Hepatocyte (in vitro differentiated cells): ENCODE data around the gene XYLT1. TPM values are rescaled to one million over a fixed set of nuclear protein-coding genes. Genes with fewer than 3 reads are reported as not detected.

Experiments used
- DNase-seq: peaks from one replicate; pipeline ENCODE4 v3.0.0-alpha.2; 2016; ENCODE audit warnings: low spot score
- H2AFZ ChIP-seq: fragments of 200-600 bp; sonication (generic); 2 replicates; pipeline ENCODE4 v1.6.0; 2016; ENCODE audit warnings: antibody characterized with exemption, mild to moderate bottlenecking
- H3K27ac ChIP-seq: fragments of 200-600 bp; sonication (generic); 2 replicates; pipeline ENCODE4 v1.5.1; 2016; ENCODE audit warnings: mild to moderate bottlenecking
- H3K27me3 ChIP-seq: fragments of 200-600 bp; sonication (generic); 2 replicates; pipeline ENCODE4 v1.6.1; 2016
- H3K36me3 ChIP-seq: fragments of 200-600 bp; sonication (generic); replicated peaks from 2 replicates; pipeline ENCODE4 v1.5.1; 2016; ENCODE audit warnings: low read depth; ENCODE audit not compliant: insufficient read depth
- H3K4me1 ChIP-seq: fragments of 200-600 bp; sonication (generic); 2 replicates; pipeline ENCODE4 v1.5.1; 2016; ENCODE audit warnings: mild to moderate bottlenecking, moderate library complexity; ENCODE audit not compliant: insufficient read depth
- H3K4me2 ChIP-seq: fragments of 200-600 bp; sonication (generic); 2 replicates; pipeline ENCODE4 v1.6.0; 2016
- H3K4me3 ChIP-seq: fragments of 200-600 bp; sonication (generic); 2 replicates; pipeline ENCODE4 v1.5.1; 2016; ENCODE audit warnings: mild to moderate bottlenecking
- H3K79me2 ChIP-seq: fragments of 200-600 bp; sonication (generic); 2 replicates; pipeline ENCODE4 v1.6.0; 2017; ENCODE audit warnings: mild to moderate bottlenecking
- H3K9me2 ChIP-seq: fragments of 200-600 bp; sonication (generic); replicated peaks from 2 replicates; pipeline ENCODE4 v1.6.0; 2017; ENCODE audit warnings: mild to moderate bottlenecking; ENCODE audit not compliant: insufficient read depth
- H3K9me3 ChIP-seq: fragments of 200-600 bp; sonication (generic); 2 replicates; pipeline ENCODE4 v1.5.1; 2016; ENCODE audit warnings: low read depth, mild to moderate bottlenecking
- H4K20me1 ChIP-seq: fragments of 200-600 bp; sonication (generic); 2 replicates; pipeline ENCODE4 v1.6.0; 2016; ENCODE audit warnings: mild to moderate bottlenecking; ENCODE audit not compliant: insufficient read depth, poor library complexity, severe bottlenecking
- CTCF ChIP-seq: fragments of 200-600 bp; sonication (generic); IDR thresholded peaks from 2 replicates; pipeline ENCODE4 v1.5.1; 2016; ENCODE audit warnings: antibody characterized with exemption, mild to moderate bottlenecking; ENCODE audit not compliant: poor library complexity
- EZH2 ChIP-seq: fragments of 200-600 bp; sonication (generic); IDR thresholded peaks from 2 replicates; pipeline ENCODE4 v1.6.1; 2016; ENCODE audit warnings: antibody characterized with exemption, mild to moderate bottlenecking, borderline replicate concordance
- EZH2phosphoT487 ChIP-seq: fragments of 200-600 bp; sonication (generic); IDR thresholded peaks from one replicate; pipeline ENCODE4 v1.6.1; 2018; ENCODE audit warnings: antibody characterized with exemption, mild to moderate bottlenecking, low read depth, moderate library complexity; ENCODE audit not compliant: unreplicated experiment, severe bottlenecking
- WGBS: methylation state at CpG from one replicate; pipeline ENCODE4 v1.1.6; 2016; ENCODE audit warnings: low lambda C conversion rate; ENCODE audit errors: missing lambda C conversion rate; 5-methylcytosine and 5-hydroxymethylcytosine counted together
- polyA plus RNA-seq: library from polyadenylated mRNA; unstranded; fragments of >200 nt; fragmentation: Nextera tagmentation; extraction: Ambion mirVana; gene quantifications from 2 replicates; pipeline ENCODE4 v1.2.1, GENCODE V29; 2016
- total RNA-seq: library from RNA; depleted of rRNA; stranded (reverse); fragments of >200 nt; gene quantifications from 2 replicates; pipeline ENCODE4 v1.2.3, GENCODE V29; 2014

Gene XYLT1
- total and polyA plus RNA-seq, 2 experiments from 2014 or later: 6.9 to 13.7 TPM

- Histone ChIP-seq H3K4me2 (no peak overlapping the region), H4K20me1 (no peaks in the 10 kb centered on the region), H3K79me2 (no peaks in the 10 kb centered on the region), H3K27ac (no peak overlapping the region), H3K36me3 (no peaks in the 10 kb centered on the region), H3K4me3 (no peak overlapping the region), H3K27me3 (no peaks in the 10 kb centered on the region), H2AFZ (no peak overlapping the region), H3K9me3 (no peaks in the 10 kb centered on the region), H3K9me2 (no peaks in the 10 kb centered on the region), H3K4me1 (no peaks in the 10 kb centered on the region)
- no peak for DNase-seq
- WGBS: 93% methylated on average over 6 of the region's 6 CpGs
- TF ChIP-seq EZH2phosphoT487: no peak
- TF ChIP-seq CTCF: no peak
- no peak for TF ChIP-seq EZH2
Observed at GRCh38 chr16:17176199-17176598, 294.6 kb downstream of the XYLT1 start.

GRCh38 chr16:17173281-17173680 is 297.5 kb downstream of the XYLT1 start:
- 71% methylated on average over 6 of the region's 6 CpGs for WGBS
- DNase-seq: peak; percentile 60
- no peaks in the 10 kb centered on the region for H3K9me2 ChIP-seq
- no peak overlapping the region for H3K27ac ChIP-seq
- no peaks in the 10 kb centered on the region for H3K36me3 ChIP-seq
- no peaks in the 10 kb centered on the region for H3K4me1 ChIP-seq
- no peaks in the 10 kb centered on the region for H4K20me1 ChIP-seq
- H3K27me3 ChIP-seq: no peaks in the 10 kb centered on the region
- H3K79me2 ChIP-seq: no peaks in the 10 kb centered on the region
- no peak overlapping the region for H3K4me3 ChIP-seq
- H3K9me3 ChIP-seq: no peaks in the 10 kb centered on the region
- H2AFZ ChIP-seq: no peak overlapping the region
- TF ChIP-seq EZH2 (no peak), EZH2phosphoT487 (no peak), CTCF (no peak)
- H3K4me2 ChIP-seq: no peak overlapping the region

- no peak overlapping the region for H3K27ac ChIP-seq
- H4K20me1 ChIP-seq: no peaks in the 10 kb centered on the region
- DNase-seq: peak; percentile 17
- H3K4me2 ChIP-seq: no peak overlapping the region
- no peaks in the 10 kb centered on the region for H3K4me1 ChIP-seq
- no peaks in the 10 kb centered on the region for H3K36me3 ChIP-seq
- TF ChIP-seq EZH2 (no peak), CTCF (no peak), EZH2phosphoT487 (no peak)
- H3K4me3 ChIP-seq: no peak overlapping the region
- no peaks in the 10 kb centered on the region for H3K27me3 ChIP-seq
- no peaks in the 10 kb centered on the region for H3K79me2 ChIP-seq
- H3K9me3 ChIP-seq: no peaks in the 10 kb centered on the region
- 70% methylated on average over 8 of the region's 8 CpGs for WGBS
- H3K9me2 ChIP-seq: no peaks in the 10 kb centered on the region
- H2AFZ ChIP-seq: no peak overlapping the region
Observed at GRCh38 chr16:17171250-17172143, 299.3 kb downstream of the XYLT1 start.
